ENCODE measurements around the gene MBNL1. TPM values are rescaled to one million over a fixed set of nuclear protein-coding genes. Genes with fewer than 3 reads are reported as not detected.

The MBNL1 gene
- total RNA-seq, 1 donor from 2014 or later: 295 TPM

- Mint-ChIP-seq H3K36me3 (ENCODE audit: low read depth) (peaks cover 40% of the 10 kb centered on the region), H3K4me3 (no peak overlapping the region), H3K27me3 (ENCODE audit: insufficient read depth) (no peaks in the 10 kb centered on the region), H3K9me3 (no peaks in the 10 kb centered on the region), H3K27ac (no peak overlapping the region), H3K4me1 (ENCODE audit: low read depth) (peaks cover 40% of the 10 kb centered on the region)
- intact Hi-C loops (cut with micrococcal nuclease): no loop called here
- no peak for DNase-seq (ENCODE audit: low spot score)
Observed at GRCh38 chr3:152454076-152454875, 185.5 kb downstream of the MBNL1 start.

- peaks cover 33% of the 10 kb centered on the region for H3K4me1 Mint-ChIP-seq (ENCODE audit: low read depth)
- peaks cover 39% of the 10 kb centered on the region for H3K36me3 Mint-ChIP-seq (ENCODE audit: low read depth)
Observed at GRCh38 chr3:152455989-152456388, 187.3 kb downstream of the MBNL1 start.

GRCh38 chr3:152457500-152458375 lies 189.0 kb downstream of the MBNL1 start:
- intact Hi-C loops (cut with micrococcal nuclease): no loop called here
- no peaks in the 10 kb centered on the region for H3K9me3 Mint-ChIP-seq
- no peak for DNase-seq (ENCODE audit: low spot score)
- H3K4me1 Mint-ChIP-seq (ENCODE audit: low read depth): peaks cover 26% of the 10 kb centered on the region
- H3K27ac Mint-ChIP-seq: peak overlapping the region; percentile 61
- no peaks in the 10 kb centered on the region for H3K27me3 Mint-ChIP-seq (ENCODE audit: insufficient read depth)
- peaks cover 31% of the 10 kb centered on the region for H3K36me3 Mint-ChIP-seq (ENCODE audit: low read depth)
- H3K4me3 Mint-ChIP-seq: no peak overlapping the region

More at GRCh38 chr3:152455989-152456388, 187.3 kb downstream of the MBNL1 start:
- no peak overlapping the region for H3K4me3 Mint-ChIP-seq
- no peaks in the 10 kb centered on the region for H3K27me3 Mint-ChIP-seq (ENCODE audit: insufficient read depth)
- DNase-seq (ENCODE audit: low spot score): no peak
- no peak overlapping the region for H3K27ac Mint-ChIP-seq
- H3K9me3 Mint-ChIP-seq: no peaks in the 10 kb centered on the region
- intact Hi-C loops (cut with micrococcal nuclease): no loop called here

- Mint-ChIP-seq H3K27me3 (ENCODE audit: insufficient read depth) (no peaks in the 10 kb centered on the region), H3K27ac (peak overlapping the region; percentile 61), H3K4me1 (ENCODE audit: low read depth) (peaks cover 24% of the 10 kb centered on the region), H3K9me3 (no peaks in the 10 kb centered on the region), H3K4me3 (no peak overlapping the region), H3K36me3 (ENCODE audit: low read depth) (peaks cover 31% of the 10 kb centered on the region)
- intact Hi-C loops (cut with micrococcal nuclease): no loop called here
- no peak for DNase-seq (ENCODE audit: low spot score)
Observed at GRCh38 chr3:152458376-152459117, 189.8 kb downstream of the MBNL1 start.

- Mint-ChIP-seq H3K36me3 (ENCODE audit: low read depth) (peaks cover 29% of the 10 kb centered on the region), H3K4me1 (ENCODE audit: low read depth) (peaks cover 24% of the 10 kb centered on the region), H3K4me3 (no peak overlapping the region), H3K27me3 (ENCODE audit: insufficient read depth) (no peaks in the 10 kb centered on the region), H3K9me3 (no peaks in the 10 kb centered on the region), H3K27ac (no peak overlapping the region)
- no peak for DNase-seq (ENCODE audit: low spot score)
- intact Hi-C loops (cut with micrococcal nuclease): no loop called here
Observed at GRCh38 chr3:152459118-152459515, 190.4 kb downstream of the MBNL1 start.

- Mint-ChIP-seq H3K4me3 (no peak overlapping the region), H3K36me3 (ENCODE audit: low read depth) (peaks cover 28% of the 10 kb centered on the region), H3K27me3 (ENCODE audit: insufficient read depth) (no peaks in the 10 kb centered on the region), H3K4me1 (ENCODE audit: low read depth) (peaks cover 24% of the 10 kb centered on the region), H3K9me3 (no peaks in the 10 kb centered on the region), H3K27ac (peak overlapping the region; percentile 34)
- intact Hi-C loops (cut with micrococcal nuclease): no loop called here
- DNase-seq (ENCODE audit: low spot score): no peak
Observed at GRCh38 chr3:152459572-152459971, 190.8 kb downstream of the MBNL1 start.

GRCh38 chr3:152460936-152461335 lies 192.2 kb downstream of the MBNL1 start:
- DNase-seq (ENCODE audit: low spot score): no peak
- intact Hi-C loops (cut with micrococcal nuclease): no loop called here
- Mint-ChIP-seq H3K9me3 (no peaks in the 10 kb centered on the region), H3K4me1 (ENCODE audit: low read depth) (peaks cover 21% of the 10 kb centered on the region), H3K36me3 (ENCODE audit: low read depth) (peaks cover 26% of the 10 kb centered on the region), H3K27me3 (ENCODE audit: insufficient read depth) (no peaks in the 10 kb centered on the region), H3K4me3 (no peak overlapping the region), H3K27ac (peak overlapping the region; percentile 58)

GRCh38 chr3:152461460-152461859 lies 192.7 kb downstream of the MBNL1 start:
- intact Hi-C loops (cut with micrococcal nuclease): no loop called here
- no peaks in the 10 kb centered on the region for H3K27me3 Mint-ChIP-seq (ENCODE audit: insufficient read depth)
- peaks cover 27% of the 10 kb centered on the region for H3K36me3 Mint-ChIP-seq (ENCODE audit: low read depth)
- peaks cover 21% of the 10 kb centered on the region for H3K4me1 Mint-ChIP-seq (ENCODE audit: low read depth)
- no peak for DNase-seq (ENCODE audit: low spot score)
- no peak overlapping the region for H3K4me3 Mint-ChIP-seq
- no peaks in the 10 kb centered on the region for H3K9me3 Mint-ChIP-seq
- no peak overlapping the region for H3K27ac Mint-ChIP-seq

GRCh38 chr3:152466784-152467183 lies 198.1 kb downstream of the MBNL1 start:
- H3K36me3 Mint-ChIP-seq (ENCODE audit: low read depth): peaks cover 15% of the 10 kb centered on the region
- H3K27ac Mint-ChIP-seq: no peak overlapping the region
- no peak for DNase-seq (ENCODE audit: low spot score)
- peaks cover 6% of the 10 kb centered on the region for H3K4me1 Mint-ChIP-seq (ENCODE audit: low read depth)
- H3K27me3 Mint-ChIP-seq (ENCODE audit: insufficient read depth): no peaks in the 10 kb centered on the region
- H3K9me3 Mint-ChIP-seq: no peaks in the 10 kb centered on the region
- no peak overlapping the region for H3K4me3 Mint-ChIP-seq
- intact Hi-C loops (cut with micrococcal nuclease): no loop called here

- intact Hi-C loops (cut with micrococcal nuclease): loop anchor here (5.0 kb wide), 4 partner anchors 38 to 442 kb away; no protein-coding TSS in a partner anchor
- Mint-ChIP-seq H3K4me1 (ENCODE audit: low read depth) (peaks cover 15% of the 10 kb centered on the region), H3K36me3 (ENCODE audit: low read depth) (peaks cover 11% of the 10 kb centered on the region), H3K27me3 (ENCODE audit: insufficient read depth) (peaks cover 7% of the 10 kb centered on the region), H3K27ac (no peak overlapping the region), H3K4me3 (no peak overlapping the region), H3K9me3 (no peaks in the 10 kb centered on the region)
- no peak for DNase-seq (ENCODE audit: low spot score)
Observed at GRCh38 chr3:152469248-152470025, 200.7 kb downstream of the MBNL1 start.

- no peak overlapping the region for H3K4me3 Mint-ChIP-seq
- peaks cover 8% of the 10 kb centered on the region for H3K36me3 Mint-ChIP-seq (ENCODE audit: low read depth)
- intact Hi-C loops (cut with micrococcal nuclease): loop anchor here (5.0 kb wide), 4 partner anchors 37 to 443 kb away; no protein-coding TSS in a partner anchor
- peaks cover 15% of the 10 kb centered on the region for H3K4me1 Mint-ChIP-seq (ENCODE audit: low read depth)
- no peaks in the 10 kb centered on the region for H3K9me3 Mint-ChIP-seq
- peaks cover 7% of the 10 kb centered on the region for H3K27me3 Mint-ChIP-seq (ENCODE audit: insufficient read depth)
- no peak overlapping the region for H3K27ac Mint-ChIP-seq
- DNase-seq (ENCODE audit: low spot score): no peak
Observed at GRCh38 chr3:152470095-152470494, 201.4 kb downstream of the MBNL1 start.

- intact Hi-C loops (cut with micrococcal nuclease): loop anchor here (5.0 kb wide), 4 partner anchors 36 to 444 kb away; no protein-coding TSS in a partner anchor
- Mint-ChIP-seq H3K27ac (no peak overlapping the region), H3K9me3 (no peaks in the 10 kb centered on the region), H3K36me3 (ENCODE audit: low read depth) (peaks cover 8% of the 10 kb centered on the region), H3K4me3 (no peak overlapping the region), H3K4me1 (ENCODE audit: low read depth) (peaks cover 15% of the 10 kb centered on the region), H3K27me3 (ENCODE audit: insufficient read depth) (peaks cover 7% of the 10 kb centered on the region)
- DNase-seq (ENCODE audit: low spot score): no peak
Observed at GRCh38 chr3:152470893-152471292, 202.2 kb downstream of the MBNL1 start.

Data from activated T-helper 1 cell treated with anti-CD3 and anti-CD28 coated beads, Interleukin-12 subunit alpha, Interleukin-12 subunit beta, Interleukin-2, Interleukin-4 antibody, amounts not matched to agents 30 ng/mL and 10 ng/mL and 1 ng/mL, durations not matched to agents 14 hours and 24 hours and 36 hours (primary cell).